ENCODE results near the gene ACO2. TPM values are rescaled to one million over a fixed set of nuclear protein-coding genes. Genes with fewer than 3 reads are reported as not detected.
A peak's percentile ranks its signal among the peaks of the same experiment; 100 is the strongest.
"Not testable (repeated sequence)": the region's sequence is repeated elsewhere in the genome, so short reads cannot be mapped to it uniquely, and the experiment has no call there.

Gene ACO2
- total RNA-seq, 1 experiment from 2014 or later = 90.5 TPM

DNA sequence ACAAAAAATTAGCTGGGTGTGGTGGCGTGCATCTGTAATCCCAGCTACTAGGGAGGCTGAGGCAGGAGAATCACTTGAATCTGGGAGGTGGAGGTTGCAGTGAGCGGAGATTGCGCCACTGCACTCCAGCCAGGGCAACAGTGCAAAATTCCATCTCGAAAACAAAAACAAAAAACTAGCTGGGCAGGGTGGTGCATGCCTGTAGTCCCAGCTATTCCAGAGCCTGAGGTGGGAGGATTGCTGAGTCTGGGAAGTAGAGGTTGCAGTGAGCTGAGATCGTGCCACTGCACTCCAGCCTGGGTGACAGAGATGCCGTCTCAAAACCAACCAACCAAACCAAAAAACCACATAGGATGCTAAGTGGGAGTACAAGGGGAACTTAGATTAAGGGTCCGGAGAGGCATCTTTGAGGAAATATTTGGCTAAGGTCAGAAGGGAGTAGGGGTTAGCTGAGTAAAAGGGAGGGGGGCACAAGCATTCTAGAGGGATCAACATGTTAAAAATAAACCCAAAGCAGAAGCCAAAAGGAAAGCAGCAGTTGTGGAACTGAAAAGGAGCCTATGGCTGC lies 10.7 kb upstream of the ACO2 start:
- Mint-ChIP-seq H3K4me3 (ENCODE audit: unreplicated experiment) (peak overlapping the region; percentile 7), H3K27ac (ENCODE audit: unreplicated experiment) (no peak overlapping the region), H3K4me1 (ENCODE audit: low read depth, unreplicated experiment) (peaks cover 3% of the 10 kb centered on the region), H3K36me3 (ENCODE audit: insufficient read depth, unreplicated experiment) (peaks cover 56% of the 10 kb centered on the region), H3K27me3 (ENCODE audit: insufficient read depth, unreplicated experiment) (no peaks in the 10 kb centered on the region), H3K9me3 (ENCODE audit: unreplicated experiment) (no peaks in the 10 kb centered on the region)
- H3K36me3 ChIP-seq (ENCODE audit: control insufficient read depth, insufficient read depth, low read length) = no peaks in the 10 kb centered on the region; the same call in 1 of the 2 replicates
- ChIA-PET POLR2A (interaction anchor here (1.7 kb wide), 1 partner anchor 10 kb away, joined by 10 read pairs; no protein-coding TSS in a partner anchor), CTCF (no interaction called here)
- H3K9me3 ChIP-seq = no peaks in the 10 kb centered on the region
- DNase-seq = no peak
- TF ChIP-seq, protein P1, sequence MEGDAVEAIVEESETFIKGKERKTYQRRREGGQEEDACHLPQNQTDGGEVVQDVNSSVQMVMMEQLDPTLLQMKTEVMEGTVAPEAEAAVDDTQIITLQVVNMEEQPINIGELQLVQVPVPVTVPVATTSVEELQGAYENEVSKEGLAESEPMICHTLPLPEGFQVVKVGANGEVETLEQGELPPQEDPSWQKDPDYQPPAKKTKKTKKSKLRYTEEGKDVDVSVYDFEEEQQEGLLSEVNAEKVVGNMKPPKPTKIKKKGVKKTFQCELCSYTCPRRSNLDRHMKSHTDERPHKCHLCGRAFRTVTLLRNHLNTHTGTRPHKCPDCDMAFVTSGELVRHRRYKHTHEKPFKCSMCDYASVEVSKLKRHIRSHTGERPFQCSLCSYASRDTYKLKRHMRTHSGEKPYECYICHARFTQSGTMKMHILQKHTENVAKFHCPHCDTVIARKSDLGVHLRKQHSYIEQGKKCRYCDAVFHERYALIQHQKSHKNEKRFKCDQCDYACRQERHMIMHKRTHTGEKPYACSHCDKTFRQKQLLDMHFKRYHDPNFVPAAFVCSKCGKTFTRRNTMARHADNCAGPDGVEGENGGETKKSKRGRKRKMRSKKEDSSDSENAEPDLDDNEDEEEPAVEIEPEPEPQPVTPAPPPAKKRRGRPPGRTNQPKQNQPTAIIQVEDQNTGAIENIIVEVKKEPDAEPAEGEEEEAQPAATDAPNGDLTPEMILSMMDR (IDR thresholded peaks at IDR 0.05; ENCODE audit: insufficient read depth in 1 of 2, low read depth in 1 of 2, low read length in 1 of 2, severe bottlenecking in 1 of 2, unreplicated experiment in 1 of 2) = no peak
- intact Hi-C loops (cut with micrococcal nuclease; ENCODE audit: unreplicated experiment) = no loop called here
- no peaks in the 10 kb centered on the region for H3K27me3 ChIP-seq (replicated peaks; ENCODE audit: control insufficient read depth, insufficient read depth, low read length)
- no TSS peak for BruUV-seq (replicated peaks)
- no peak overlapping the region for H3K4me3 ChIP-seq (ENCODE audit: low read depth, low read length)
- H3K4me1 ChIP-seq = peaks cover 6% of the 10 kb centered on the region; the same call in 1 of the 2 replicates

DNA sequence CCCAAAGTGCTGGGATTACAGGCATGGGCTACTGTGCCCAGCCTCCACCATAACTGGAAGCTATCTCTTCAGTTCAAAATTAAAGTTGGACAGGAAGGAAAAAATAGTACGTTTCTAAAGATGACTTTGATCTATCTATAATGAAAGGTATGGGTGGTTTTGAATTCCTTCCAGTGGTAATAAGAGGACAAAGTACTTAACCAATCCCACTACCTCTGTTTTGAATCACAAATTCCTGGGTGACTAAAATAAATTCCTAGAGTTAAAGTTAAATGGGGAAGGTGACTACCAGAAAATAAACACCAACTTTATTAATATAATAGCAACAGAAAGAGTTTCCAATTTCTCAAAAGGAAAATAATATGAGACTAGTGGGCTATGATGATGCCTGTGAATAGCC lies 9.5 kb upstream of the ACO2 start:
- intact Hi-C loops (cut with micrococcal nuclease; ENCODE audit: unreplicated experiment) = no loop called here
- Mint-ChIP-seq H3K36me3 (ENCODE audit: insufficient read depth, unreplicated experiment) (peaks cover 64% of the 10 kb centered on the region), H3K4me1 (ENCODE audit: low read depth, unreplicated experiment) (no peaks in the 10 kb centered on the region)

DNA sequence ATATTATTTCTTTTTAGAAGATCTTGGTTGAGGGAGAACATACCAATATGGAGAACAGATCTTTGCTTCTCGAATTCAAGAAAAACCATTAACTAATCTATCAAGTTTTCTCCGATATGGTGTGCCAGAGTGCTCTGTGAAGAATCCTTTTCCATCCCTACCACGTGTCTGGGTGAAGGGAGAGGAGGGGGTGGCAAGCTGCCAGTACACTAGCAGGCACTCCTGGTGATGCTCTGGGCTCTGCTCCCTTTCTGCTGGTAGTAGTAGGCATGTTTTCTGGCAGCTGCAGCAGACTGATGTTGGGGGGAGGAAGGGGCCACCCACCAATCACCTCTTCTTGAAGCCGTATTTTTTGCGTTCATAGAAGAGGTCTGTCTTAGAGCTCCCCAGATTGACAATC lies 8.8 kb upstream of the ACO2 start:
- intact Hi-C loops (cut with micrococcal nuclease; ENCODE audit: unreplicated experiment) = not testable (repeated sequence)

More for the DNA sequence above, 9.5 kb upstream of the ACO2 start:
- no peak overlapping the region for H3K4me3 ChIP-seq (ENCODE audit: low read depth, low read length)
- POLR2A ChIA-PET = interaction anchor here (0.6 to 1.7 kb wide), 3 partner anchors 9 to 13 kb away, joined by 4 to 10 read pairs (median 4); partner anchors contain the start of genes ACO2, PHF5A and TOB2
- Mint-ChIP-seq H3K4me3 (ENCODE audit: unreplicated experiment) (no peak overlapping the region), H3K27ac (ENCODE audit: unreplicated experiment) (no peak overlapping the region), H3K9me3 (ENCODE audit: unreplicated experiment) (no peaks in the 10 kb centered on the region), H3K27me3 (ENCODE audit: insufficient read depth, unreplicated experiment) (no peaks in the 10 kb centered on the region)
- TF ChIP-seq, protein P1 (IDR thresholded peaks at IDR 0.05; ENCODE audit: insufficient read depth in 1 of 2, low read depth in 1 of 2, low read length in 1 of 2, severe bottlenecking in 1 of 2, unreplicated experiment in 1 of 2) = no peak
- no peaks in the 10 kb centered on the region for H3K27me3 ChIP-seq (replicated peaks; ENCODE audit: control insufficient read depth, insufficient read depth, low read length)
- BruUV-seq (replicated peaks) = no TSS peak
- CTCF ChIA-PET = no interaction called here
- H3K9me3 ChIP-seq = no peaks in the 10 kb centered on the region
- H3K36me3 ChIP-seq (ENCODE audit: control insufficient read depth, insufficient read depth, low read length) = no peaks in the 10 kb centered on the region; the same call in 1 of the 2 replicates
- DNase-seq = no peak
- H3K4me1 ChIP-seq = peaks cover 4% of the 10 kb centered on the region; the same call in 1 of the 2 replicates

More for the DNA sequence above, 8.8 kb upstream of the ACO2 start:
- DNase-seq; H3K4me1 Mint-ChIP-seq (ENCODE audit: low read depth, unreplicated experiment); BruUV-seq (replicated peaks); H3K4me3 Mint-ChIP-seq (ENCODE audit: unreplicated experiment); H3K36me3 ChIP-seq (ENCODE audit: control insufficient read depth, insufficient read depth, low read length); H3K27me3 Mint-ChIP-seq (ENCODE audit: insufficient read depth, unreplicated experiment); H3K9me3 Mint-ChIP-seq (ENCODE audit: unreplicated experiment); H3K4me1 ChIP-seq; H3K27me3 ChIP-seq (replicated peaks; ENCODE audit: control insufficient read depth, insufficient read depth, low read length); H3K27ac Mint-ChIP-seq (ENCODE audit: unreplicated experiment); H3K9me3 ChIP-seq; H3K4me3 ChIP-seq (ENCODE audit: low read depth, low read length); CTCF ChIA-PET: not testable (repeated sequence)
- POLR2A ChIA-PET = interaction anchor here (1.0 to 1.7 kb wide), 2 partner anchors 9 to 12 kb away, joined by 4 to 6 read pairs; partner anchors contain the start of genes ACO2 and PHF5A
- peaks cover 70% of the 10 kb centered on the region for H3K36me3 Mint-ChIP-seq (ENCODE audit: insufficient read depth, unreplicated experiment)
